Thymus (tissue), 11 donors: Measurements from ENCODE around the gene MYL12A. TPM values are rescaled to one million over a fixed set of nuclear protein-coding genes. Genes with fewer than 3 reads are reported as not detected.

Experiments used
- DNase-seq, 9 donors: peaks; one replicate each; pipeline ENCODE4 v3.0.0-alpha.2; 2013; ENCODE audit warnings: low spot score in 9 of 9, low read depth in 6 of 9, missing footprints in 1 of 9
- H3K27ac ChIP-seq, 2 donors: one replicate each; pipeline ENCODE4 v1.5.1; 2013; ENCODE audit warnings: control low read depth in 1 of 2, low read depth in 1 of 2, low read length in 1 of 2, mild to moderate bottlenecking in 1 of 2, moderate library complexity in 1 of 2
- H3K27me3 ChIP-seq, 2 donors: one replicate each; pipeline ENCODE4 v1.5.1; 2013; ENCODE audit warnings: low read length in 1 of 2; ENCODE audit not compliant: control insufficient read depth in 2 of 2, insufficient read depth in 1 of 2
- H3K36me3 ChIP-seq, 2 donors: one replicate each; pipeline ENCODE4 v1.5.1; 2013; ENCODE audit warnings: low read length in 1 of 2, mild to moderate bottlenecking in 1 of 2, moderate library complexity in 1 of 2; ENCODE audit not compliant: control insufficient read depth in 2 of 2, insufficient read depth in 2 of 2
- H3K4me1 ChIP-seq, 2 donors: one replicate each; pipeline ENCODE4 v1.5.1; 2013; ENCODE audit warnings: low read length in 2 of 2; ENCODE audit not compliant: control insufficient read depth in 2 of 2, insufficient read depth in 2 of 2
- H3K4me3 ChIP-seq, 2 donors: one replicate each; pipeline ENCODE4 v1.5.1; 2013; ENCODE audit warnings: low read length in 2 of 2, control low read depth in 1 of 2, mild to moderate bottlenecking in 1 of 2
- H3K9me3 ChIP-seq, 2 donors: one replicate each; pipeline ENCODE4 v1.5.1; 2013; ENCODE audit warnings: low read length in 1 of 2, mild to moderate bottlenecking in 1 of 2; ENCODE audit not compliant: control insufficient read depth in 2 of 2, insufficient read depth in 1 of 2
- WGBS: extraction: QIAGEN DNeasy Blood & Tissue Kit; methylation state at CpG from one replicate; pipeline ENCODE4 v1.1.7; 2013; 5-methylcytosine and 5-hydroxymethylcytosine counted together
- polyA plus RNA-seq: library from polyadenylated mRNA; stranded (reverse); fragments of 200-250 nt; gene quantifications from one replicate; pipeline ENCODE4 v1.2.3, GENCODE V29; 2013
- total RNA-seq: library from RNA; stranded (reverse); fragments of 120-200 nt; gene quantifications from one replicate; pipeline ENCODE4 v1.2.4, GENCODE V29; 2013
- donor health status: healthy.

Gene MYL12A
- total and polyA plus RNA-seq, 2 donors: 664 to 747 TPM

DNA sequence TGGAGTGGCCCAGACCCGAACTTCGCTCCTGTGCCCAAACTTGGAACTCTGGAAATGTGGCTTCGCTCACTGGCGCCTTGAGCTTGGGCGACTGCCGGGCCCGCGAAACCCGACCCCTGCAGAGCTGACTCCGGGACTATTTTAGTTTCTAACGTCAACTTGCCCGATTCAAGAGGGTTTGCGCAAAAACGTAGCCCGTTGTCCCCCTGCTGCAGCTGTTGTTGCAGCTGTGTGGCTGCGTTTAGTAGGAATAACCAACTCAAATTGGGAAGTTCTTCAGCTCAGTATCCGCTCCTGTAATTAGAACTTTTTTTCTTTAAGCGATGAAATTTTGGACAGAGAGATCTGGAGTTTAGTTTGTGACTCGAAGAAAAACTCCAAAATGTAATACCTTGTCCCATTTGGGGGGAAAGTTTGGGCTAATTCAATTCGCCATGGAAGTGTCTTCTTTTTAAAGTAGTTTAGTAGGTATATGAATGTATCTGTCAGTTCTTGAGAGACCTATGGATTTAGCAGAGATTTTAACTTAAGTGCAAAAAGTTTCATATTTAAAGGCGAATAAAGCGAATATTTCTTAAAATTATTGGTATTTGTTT lies 559 bp downstream of the MYL12A start:
- under 1% methylated on average over 22 of the region's 22 CpGs for WGBS
- peak in 6 of 9 donors; percentile 3 to 79 (median 48) for DNase-seq
- Histone ChIP-seq H3K36me3 (peaks cover 8 to 12% of the 10 kb centered on the region in 2 donors), H3K27ac (peak overlapping the region; percentile 92 to 100), H3K4me3 (peak overlapping the region; percentile 85 to 88), H3K4me1 (peaks cover 12 to 26% of the 10 kb centered on the region in 2 donors), H3K9me3 (no peaks in the 10 kb centered on the region), H3K27me3 (no peaks in the 10 kb centered on the region)

GRCh38 chr18:3248658-3249359 lies 1.2 kb downstream of the MYL12A start:
- DNase-seq: peak in 7 of 9 donors; percentile 35 to 75 (median 44)
- Histone ChIP-seq H3K4me1 (peaks cover 12 to 26% of the 10 kb centered on the region in 2 donors), H3K27ac (peak overlapping the region; percentile 81 to 92), H3K27me3 (no peaks in the 10 kb centered on the region), H3K9me3 (no peaks in the 10 kb centered on the region), H3K36me3 (peaks cover 11 to 18% of the 10 kb centered on the region in 2 donors), H3K4me3 (peak overlapping the region; percentile 85 to 88)
- 7% methylated on average over 9 of the region's 9 CpGs for WGBS

DNA sequence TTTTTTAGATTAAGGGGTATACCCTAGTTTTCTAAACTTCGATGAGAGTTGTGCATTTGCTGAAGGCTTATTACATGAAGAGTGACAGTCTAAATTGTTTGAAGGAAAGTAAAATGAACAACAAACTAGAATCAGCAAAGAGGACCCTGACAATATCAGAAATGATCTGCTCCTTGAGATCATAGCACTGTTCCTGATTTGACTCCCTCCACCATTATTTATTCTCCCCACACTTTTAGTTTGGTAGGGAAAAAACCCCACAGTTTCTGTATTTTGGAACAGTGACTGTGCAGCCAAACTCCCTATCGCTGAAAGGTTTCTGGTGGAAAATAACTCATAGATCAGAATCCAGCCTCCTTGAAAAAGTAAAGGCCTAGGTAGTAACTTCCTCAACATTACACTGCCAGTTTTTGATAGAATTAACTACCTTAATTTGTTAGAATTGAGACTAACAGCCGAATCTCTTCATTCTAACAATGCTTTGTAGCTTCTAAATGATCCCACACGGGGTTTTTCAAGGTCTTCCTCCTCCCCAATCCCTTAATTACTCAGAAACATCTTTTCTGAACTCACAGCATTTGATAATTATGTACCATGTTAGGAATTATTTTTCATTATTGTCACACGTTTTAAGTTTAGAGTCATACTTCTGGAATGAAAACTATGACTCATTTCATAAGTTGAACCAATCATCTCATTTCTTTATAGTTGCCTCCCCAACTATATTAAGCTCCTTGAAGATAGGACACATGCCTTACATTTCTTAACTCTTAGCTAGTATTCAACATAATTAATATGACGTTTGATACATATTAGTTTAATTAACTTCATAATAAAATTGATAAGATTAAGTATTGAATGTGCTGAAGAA lies 2.9 kb downstream of the MYL12A start:
- H3K4me3 ChIP-seq: no peak overlapping the region
- H3K27me3 ChIP-seq: no peaks in the 10 kb centered on the region
- peak overlapping the region in 1 of 2 donors; percentile 26 for H3K27ac ChIP-seq
- H3K36me3 ChIP-seq: peaks cover 22 to 35% of the 10 kb centered on the region in 2 donors
- peaks cover 11 to 22% of the 10 kb centered on the region in 2 donors for H3K4me1 ChIP-seq
- 73% methylated on average over 6 of the region's 6 CpGs for WGBS
- H3K9me3 ChIP-seq: no peaks in the 10 kb centered on the region
- no peak for DNase-seq

DNA sequence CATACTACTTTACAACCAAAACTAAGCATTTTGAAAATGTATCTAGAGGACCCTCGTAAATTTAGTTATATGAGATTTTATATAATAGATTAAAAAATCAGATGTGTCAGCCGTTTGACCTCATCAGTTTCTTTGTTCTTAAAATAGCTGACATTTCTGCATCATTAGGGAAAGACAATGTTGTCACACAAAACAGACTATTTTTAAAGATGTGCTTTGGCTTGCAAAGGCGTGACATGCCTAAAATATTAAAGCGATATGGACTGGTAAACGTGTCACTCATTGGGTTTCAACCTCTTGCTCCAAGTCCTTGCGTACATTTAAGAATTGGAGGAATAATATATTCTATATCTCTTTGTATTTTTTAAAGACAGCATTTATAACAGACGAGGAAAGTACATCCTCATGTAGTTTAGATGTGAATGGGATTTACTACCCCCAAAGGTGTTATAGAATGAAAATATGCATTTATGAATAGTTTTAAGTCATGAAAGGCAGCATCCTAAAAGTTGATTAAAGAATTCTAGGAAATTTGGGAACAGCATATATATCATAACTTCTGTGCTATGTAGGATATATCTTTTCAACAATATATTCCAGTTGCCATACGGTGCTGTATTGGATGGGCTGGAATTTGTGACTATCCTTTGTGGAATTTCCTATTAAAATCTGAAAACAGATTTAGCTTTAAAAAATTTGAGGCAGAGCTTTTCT lies 3.8 kb downstream of the MYL12A start:
- no peak for DNase-seq
- no peak overlapping the region for H3K27ac ChIP-seq

GRCh38 chr18:3251963-3252277 lies 4.3 kb downstream of the MYL12A start:
- Histone ChIP-seq H3K4me3 (no peak overlapping the region), H3K27ac (no peak overlapping the region), H3K36me3 (peaks cover 29 to 49% of the 10 kb centered on the region in 2 donors)

More for the DNA sequence above, 3.8 kb downstream of the MYL12A start:
- Histone ChIP-seq H3K27me3 (no peaks in the 10 kb centered on the region), H3K4me1 (peaks cover 9 to 13% of the 10 kb centered on the region in 2 donors), H3K4me3 (no peak overlapping the region), H3K36me3 (peaks cover 25 to 44% of the 10 kb centered on the region in 2 donors), H3K9me3 (no peaks in the 10 kb centered on the region)
- WGBS: 91% methylated on average over 8 of the region's 8 CpGs

DNA sequence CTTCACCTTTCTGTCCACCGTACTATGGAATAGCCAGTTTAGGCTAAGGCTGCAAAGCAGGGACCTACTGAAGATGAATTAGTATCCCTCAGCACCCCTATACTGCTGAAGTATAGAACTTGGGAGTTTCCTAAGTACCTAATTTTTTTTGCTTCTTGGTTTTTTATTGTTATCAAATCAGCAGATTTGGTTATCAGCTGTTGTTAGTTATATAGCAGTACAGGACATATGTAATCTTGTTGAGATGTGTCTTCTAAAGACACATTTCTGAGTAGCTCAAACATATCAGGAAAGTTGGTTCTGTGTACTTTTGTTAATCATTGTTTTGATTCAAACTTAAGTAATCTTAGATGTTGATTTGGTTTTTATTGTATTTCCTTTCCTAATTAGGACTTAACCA lies 5.2 kb downstream of the MYL12A start:
- Histone ChIP-seq H3K36me3 (peaks cover 33 to 58% of the 10 kb centered on the region in 2 donors), H3K27me3 (no peaks in the 10 kb centered on the region), H3K4me3 (no peak overlapping the region), H3K9me3 (no peaks in the 10 kb centered on the region), H3K27ac (peak overlapping the region in 1 of 2 donors; percentile 18), H3K4me1 (peaks cover 6 to 9% of the 10 kb centered on the region in 2 donors)
- 99% methylated on average over 1 of the region's 1 CpG for WGBS
- DNase-seq: no peak

More at GRCh38 chr18:3251963-3252277, 4.3 kb downstream of the MYL12A start:
- Histone ChIP-seq H3K27me3 (no peaks in the 10 kb centered on the region), H3K9me3 (no peaks in the 10 kb centered on the region), H3K4me1 (peaks cover 8 to 9% of the 10 kb centered on the region in 2 donors)
- no peak for DNase-seq
- 92% methylated on average over 3 of the region's 3 CpGs for WGBS

- no peak for DNase-seq
- H3K4me3 ChIP-seq: no peak overlapping the region
- H3K27me3 ChIP-seq: no peaks in the 10 kb centered on the region
- 97% methylated on average over 4 of the region's 4 CpGs for WGBS
- H3K4me1 ChIP-seq: peaks cover under 1 to 5% of the 10 kb centered on the region in 2 donors
- no peak overlapping the region for H3K27ac ChIP-seq
- H3K9me3 ChIP-seq: no peaks in the 10 kb centered on the region
- peaks cover 37 to 63% of the 10 kb centered on the region in 2 donors for H3K36me3 ChIP-seq
Measured at GRCh38 chr18:3254725-3255124, 7.1 kb downstream of the MYL12A start.

- Histone ChIP-seq H3K4me3 (no peak overlapping the region), H3K4me1 (peaks cover 4 to 7% of the 10 kb centered on the region in 2 donors), H3K27me3 (no peaks in the 10 kb centered on the region), H3K36me3 (peaks cover 34 to 63% of the 10 kb centered on the region in 2 donors), H3K27ac (no peak overlapping the region), H3K9me3 (no peaks in the 10 kb centered on the region)
- DNase-seq: no peak
- 91% methylated on average over 5 of the region's 5 CpGs for WGBS
Measured at GRCh38 chr18:3255611-3256165, 8.1 kb downstream of the MYL12A start.
